HEK293 (cell line): Measurements from ENCODE around the gene DNM1.
"Not testable (repeated sequence)": the region's sequence is repeated elsewhere in the genome, so short reads cannot be mapped to it uniquely, and the experiment has no call there.

Experiments used
- HOXD13 ChIP-seq: sonication (generic); formaldehyde crosslinking; IDR thresholded peaks from 2 replicates; pipeline ENCODE4 v1.8.0; 2022; ENCODE audit warnings: missing genetic modification reagents, borderline replicate concordance
- KLF9 ChIP-seq: fragments of 450-650 bp; formaldehyde crosslinking; IDR thresholded peaks from 2 replicates; pipeline ENCODE4 v1.5.1; 2016; ENCODE audit warnings: missing biosample characterization, missing genetic modification characterization, low read depth
- YY1 ChIP-seq: fragments of 450-650 bp; formaldehyde crosslinking; IDR thresholded peaks from 2 replicates; pipeline ENCODE4 v1.5.1; 2018; ENCODE audit warnings: missing biosample characterization, missing genetic modification characterization
- ZBTB1 ChIP-seq: fragments of 450-650 bp; formaldehyde crosslinking; IDR thresholded peaks from 2 replicates; pipeline ENCODE4 v1.5.1; 2016; ENCODE audit warnings: missing biosample characterization, missing genetic modification characterization
- ZBTB8A ChIP-seq: fragments of 450-650 bp; formaldehyde crosslinking; IDR thresholded peaks from 2 replicates; pipeline ENCODE4 v1.5.1; 2016; ENCODE audit warnings: missing biosample characterization, missing genetic modification characterization
- ZFP37 ChIP-seq: fragments of 450-650 bp; formaldehyde crosslinking; IDR thresholded peaks from 2 replicates; pipeline ENCODE4 v1.5.1; 2016; ENCODE audit warnings: missing biosample characterization, missing genetic modification characterization
- ZNF184 ChIP-seq: fragments of 450-650 bp; IDR thresholded peaks from 2 replicates; pipeline ENCODE4 v1.5.1; 2018; ENCODE audit warnings: missing biosample characterization, mild to moderate bottlenecking, missing genetic modification characterization
- ZNF239 ChIP-seq: fragments of 450-650 bp; formaldehyde crosslinking; IDR thresholded peaks from 2 replicates; pipeline ENCODE4 v1.5.1; 2016; ENCODE audit warnings: missing biosample characterization, missing genetic modification characterization
- ZNF341 ChIP-seq: fragments of 450-650 bp; formaldehyde crosslinking; IDR thresholded peaks from 2 replicates; pipeline ENCODE4; 2016; ENCODE audit warnings: low read depth, missing biosample characterization, missing genetic modification characterization
- ZNF664 ChIP-seq: fragments of 450-650 bp; formaldehyde crosslinking; IDR thresholded peaks from 2 replicates; pipeline ENCODE4 v1.5.1; 2016; ENCODE audit warnings: missing biosample characterization, missing genetic modification characterization
- ZSCAN30 ChIP-seq: fragments of 450-650 bp; IDR thresholded peaks from 2 replicates; pipeline ENCODE4 v1.5.1; 2018; ENCODE audit warnings: missing biosample characterization, mild to moderate bottlenecking, missing genetic modification characterization, moderate library complexity
- TF ChIP-seq, protein P1 (sequence below): fragments of 450-650 bp; formaldehyde crosslinking; IDR thresholded peaks from 2 replicates; pipeline ENCODE4 v1.5.1; 2016; ENCODE audit warnings: missing biosample characterization, missing genetic modification characterization
- TF ChIP-seq, protein P2 (sequence below): fragments of 450-650 bp; formaldehyde crosslinking; IDR thresholded peaks from 2 replicates; pipeline ENCODE4 v1.5.1; 2016; ENCODE audit warnings: missing biosample characterization, missing genetic modification characterization

DNA sequence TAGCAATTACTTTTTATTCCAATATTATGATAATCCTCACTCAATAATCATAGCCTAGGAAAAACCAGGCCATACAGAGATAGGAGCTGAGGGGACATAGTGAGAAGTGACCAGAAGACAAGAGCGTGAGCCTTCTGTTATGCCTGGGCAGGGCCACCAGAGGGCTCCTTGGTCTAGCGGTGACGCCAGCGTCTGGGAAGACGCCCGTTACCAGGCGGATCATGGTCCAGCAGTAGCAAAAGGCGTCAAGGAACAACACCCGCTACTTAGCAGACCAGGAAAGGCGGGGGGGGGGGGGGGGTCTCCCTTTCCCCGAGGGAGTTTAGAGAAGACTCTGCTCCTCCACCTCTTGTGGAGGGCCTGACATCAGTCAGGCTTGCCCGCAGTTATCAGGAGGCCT lies 21.7 kb upstream of the DNM1 start:
- TF ChIP-seq, protein P1, sequence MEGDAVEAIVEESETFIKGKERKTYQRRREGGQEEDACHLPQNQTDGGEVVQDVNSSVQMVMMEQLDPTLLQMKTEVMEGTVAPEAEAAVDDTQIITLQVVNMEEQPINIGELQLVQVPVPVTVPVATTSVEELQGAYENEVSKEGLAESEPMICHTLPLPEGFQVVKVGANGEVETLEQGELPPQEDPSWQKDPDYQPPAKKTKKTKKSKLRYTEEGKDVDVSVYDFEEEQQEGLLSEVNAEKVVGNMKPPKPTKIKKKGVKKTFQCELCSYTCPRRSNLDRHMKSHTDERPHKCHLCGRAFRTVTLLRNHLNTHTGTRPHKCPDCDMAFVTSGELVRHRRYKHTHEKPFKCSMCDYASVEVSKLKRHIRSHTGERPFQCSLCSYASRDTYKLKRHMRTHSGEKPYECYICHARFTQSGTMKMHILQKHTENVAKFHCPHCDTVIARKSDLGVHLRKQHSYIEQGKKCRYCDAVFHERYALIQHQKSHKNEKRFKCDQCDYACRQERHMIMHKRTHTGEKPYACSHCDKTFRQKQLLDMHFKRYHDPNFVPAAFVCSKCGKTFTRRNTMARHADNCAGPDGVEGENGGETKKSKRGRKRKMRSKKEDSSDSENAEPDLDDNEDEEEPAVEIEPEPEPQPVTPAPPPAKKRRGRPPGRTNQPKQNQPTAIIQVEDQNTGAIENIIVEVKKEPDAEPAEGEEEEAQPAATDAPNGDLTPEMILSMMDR (tag by site-specific recombination), result not testable (repeated sequence)
- TF ChIP-seq ZNF184 (tag by site-specific recombination); ZNF664 (tag by site-specific recombination); KLF9 (tag by site-specific recombination); ZBTB1 (tag by site-specific recombination); YY1; ZNF341 (tag by site-specific recombination); ZSCAN30; ZNF239 (tag by site-specific recombination); HOXD13 (CRISPR knock-in tag); ZBTB8A (tag by site-specific recombination); ZFP37: not testable (repeated sequence)
- TF ChIP-seq, protein P2, sequence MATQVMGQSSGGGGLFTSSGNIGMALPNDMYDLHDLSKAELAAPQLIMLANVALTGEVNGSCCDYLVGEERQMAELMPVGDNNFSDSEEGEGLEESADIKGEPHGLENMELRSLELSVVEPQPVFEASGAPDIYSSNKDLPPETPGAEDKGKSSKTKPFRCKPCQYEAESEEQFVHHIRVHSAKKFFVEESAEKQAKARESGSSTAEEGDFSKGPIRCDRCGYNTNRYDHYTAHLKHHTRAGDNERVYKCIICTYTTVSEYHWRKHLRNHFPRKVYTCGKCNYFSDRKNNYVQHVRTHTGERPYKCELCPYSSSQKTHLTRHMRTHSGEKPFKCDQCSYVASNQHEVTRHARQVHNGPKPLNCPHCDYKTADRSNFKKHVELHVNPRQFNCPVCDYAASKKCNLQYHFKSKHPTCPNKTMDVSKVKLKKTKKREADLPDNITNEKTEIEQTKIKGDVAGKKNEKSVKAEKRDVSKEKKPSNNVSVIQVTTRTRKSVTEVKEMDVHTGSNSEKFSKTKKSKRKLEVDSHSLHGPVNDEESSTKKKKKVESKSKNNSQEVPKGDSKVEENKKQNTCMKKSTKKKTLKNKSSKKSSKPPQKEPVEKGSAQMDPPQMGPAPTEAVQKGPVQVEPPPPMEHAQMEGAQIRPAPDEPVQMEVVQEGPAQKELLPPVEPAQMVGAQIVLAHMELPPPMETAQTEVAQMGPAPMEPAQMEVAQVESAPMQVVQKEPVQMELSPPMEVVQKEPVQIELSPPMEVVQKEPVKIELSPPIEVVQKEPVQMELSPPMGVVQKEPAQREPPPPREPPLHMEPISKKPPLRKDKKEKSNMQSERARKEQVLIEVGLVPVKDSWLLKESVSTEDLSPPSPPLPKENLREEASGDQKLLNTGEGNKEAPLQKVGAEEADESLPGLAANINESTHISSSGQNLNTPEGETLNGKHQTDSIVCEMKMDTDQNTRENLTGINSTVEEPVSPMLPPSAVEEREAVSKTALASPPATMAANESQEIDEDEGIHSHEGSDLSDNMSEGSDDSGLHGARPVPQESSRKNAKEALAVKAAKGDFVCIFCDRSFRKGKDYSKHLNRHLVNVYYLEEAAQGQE (tag by site-specific recombination), result not testable (repeated sequence)
